HG02852 (cell line): ENCODE measurements around the gene CEP41.
"Not testable (repeated sequence)": the region's sequence is repeated elsewhere in the genome, so short reads cannot be mapped to it uniquely, and the experiment has no call there.

Experiments used
- ATAC-seq: cut with Tn5 transposase; IDR thresholded peaks from one replicate; pipeline ENCODE4 v1.9.1; 2021; ENCODE audit warnings: mild to moderate bottlenecking, moderate library complexity; ENCODE audit not compliant: unreplicated experiment

The CEP41 gene

GRCh38 chr7:130393101-130393561 lies 47.7 kb downstream of the CEP41 start:
- ATAC-seq = no peak

DNA sequence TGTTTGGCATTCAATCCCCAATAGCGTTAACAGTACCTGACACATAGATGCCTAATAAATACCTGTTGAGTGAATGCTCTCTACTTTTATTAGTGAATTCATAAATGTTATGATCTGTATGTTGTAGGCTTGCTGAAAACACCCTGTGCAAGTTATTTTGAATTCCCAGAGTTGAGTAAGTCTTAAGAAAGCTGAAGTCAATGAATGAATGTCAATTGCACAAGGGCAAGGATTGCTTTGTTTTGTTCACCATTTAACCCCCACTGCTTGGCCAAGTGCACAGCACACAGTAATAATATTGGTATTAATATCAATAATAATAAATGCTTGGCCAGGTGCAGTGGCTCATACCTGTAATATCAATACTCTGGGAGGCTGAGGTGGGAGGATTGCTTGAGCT lies 50.3 kb downstream of the CEP41 start:
- no peak for ATAC-seq

GRCh38 chr7:130388671-130389070 lies 52.1 kb downstream of the CEP41 start:
- ATAC-seq = no peak

- no peak for ATAC-seq
Observed at GRCh38 chr7:130387628-130388403, 53.0 kb downstream of the CEP41 start.

- ATAC-seq = no peak
Observed at GRCh38 chr7:130387306-130387627, 53.5 kb downstream of the CEP41 start.

- no peak for ATAC-seq
Observed at GRCh38 chr7:130386876-130387275, 53.9 kb downstream of the CEP41 start.

DNA sequence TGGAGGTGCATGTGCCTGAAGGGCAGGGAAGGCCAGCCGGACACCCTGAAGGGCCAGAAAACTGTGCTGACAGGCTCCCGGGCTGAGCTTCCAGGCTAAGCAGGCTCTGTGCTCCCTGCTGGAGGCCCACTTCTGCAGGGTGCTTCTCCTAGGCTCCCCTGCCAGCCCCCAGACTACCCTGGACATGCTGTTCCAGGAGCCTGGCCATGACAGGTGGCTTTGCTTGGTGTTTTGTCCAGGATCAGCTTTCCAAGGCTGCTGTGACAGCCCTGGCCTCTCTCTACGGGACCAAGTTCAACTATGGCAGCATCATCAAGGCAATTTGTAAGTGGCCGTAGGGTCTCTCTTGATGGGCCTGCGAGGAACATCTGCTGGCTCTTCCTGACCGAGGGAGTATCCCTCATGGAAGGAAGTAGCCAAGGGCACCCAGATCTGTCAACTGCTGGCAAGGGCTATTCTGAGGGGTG lies 55.2 kb downstream of the CEP41 start:
- ATAC-seq = no peak

DNA sequence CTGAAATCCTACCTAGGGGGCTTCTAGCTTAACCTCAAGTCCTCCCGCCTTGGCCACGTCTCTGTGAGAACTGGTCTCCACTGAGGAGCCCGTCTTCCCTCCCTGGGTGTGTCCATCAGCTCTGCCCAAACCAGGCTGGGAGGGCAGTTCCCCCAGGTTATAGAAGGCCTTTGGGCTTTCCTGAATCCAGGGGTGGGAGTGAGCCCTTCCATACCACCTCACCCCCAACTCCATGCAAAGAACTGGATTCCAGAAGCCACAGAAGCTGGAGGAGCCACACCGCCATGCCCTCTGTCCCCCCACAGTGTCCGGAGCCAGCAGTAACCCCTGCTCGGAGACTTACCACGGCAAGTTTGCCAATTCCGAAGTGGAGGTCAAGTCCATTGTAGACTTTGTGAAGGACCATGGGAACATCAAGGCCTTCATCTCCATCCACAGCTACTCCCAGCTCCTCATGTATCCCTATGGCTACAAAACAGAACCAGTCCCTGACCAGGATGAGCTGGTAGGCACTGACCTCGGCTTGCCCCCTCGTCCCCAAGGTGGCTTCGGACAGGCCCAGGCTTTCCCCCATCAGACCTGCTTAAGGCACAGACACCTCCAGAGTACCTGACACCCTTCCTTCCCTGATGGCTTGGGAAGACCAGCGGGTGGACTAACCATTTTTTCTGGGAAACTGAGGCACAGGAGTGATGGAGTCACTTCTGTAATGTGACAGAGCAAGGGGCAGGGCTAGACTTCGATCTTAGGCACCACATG lies 55.8 kb downstream of the CEP41 start:
- no peak for ATAC-seq

DNA sequence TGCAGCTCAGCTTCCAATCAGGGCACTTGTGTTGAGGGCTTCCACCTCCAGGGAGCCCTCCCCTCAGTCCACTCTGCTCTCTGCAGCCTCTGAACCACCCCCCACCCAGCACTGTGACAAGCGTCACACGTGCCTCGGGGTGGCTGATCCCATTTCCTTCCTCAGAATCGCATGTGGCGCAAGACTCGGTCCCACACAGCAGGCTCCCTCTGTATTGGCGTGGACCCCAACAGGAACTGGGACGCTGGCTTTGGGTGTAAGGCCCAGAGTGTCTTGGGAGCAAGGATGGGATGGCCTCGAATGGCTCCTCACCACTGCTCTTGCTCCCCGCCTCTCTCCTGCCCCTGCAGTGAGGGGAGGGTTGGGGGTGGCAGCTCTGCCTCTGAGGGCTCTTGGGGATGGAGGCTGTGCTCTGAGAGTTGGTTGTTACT lies 56.4 kb downstream of the CEP41 start:
- ATAC-seq = no peak

GRCh38 chr7:130383187-130383980 lies 57.4 kb downstream of the CEP41 start:
- no peak for ATAC-seq

- ATAC-seq = no peak
Observed at GRCh38 chr7:130381468-130382312, 59.1 kb downstream of the CEP41 start.

- ATAC-seq = no peak
Observed at GRCh38 chr7:130380861-130381455, 59.9 kb downstream of the CEP41 start.

DNA sequence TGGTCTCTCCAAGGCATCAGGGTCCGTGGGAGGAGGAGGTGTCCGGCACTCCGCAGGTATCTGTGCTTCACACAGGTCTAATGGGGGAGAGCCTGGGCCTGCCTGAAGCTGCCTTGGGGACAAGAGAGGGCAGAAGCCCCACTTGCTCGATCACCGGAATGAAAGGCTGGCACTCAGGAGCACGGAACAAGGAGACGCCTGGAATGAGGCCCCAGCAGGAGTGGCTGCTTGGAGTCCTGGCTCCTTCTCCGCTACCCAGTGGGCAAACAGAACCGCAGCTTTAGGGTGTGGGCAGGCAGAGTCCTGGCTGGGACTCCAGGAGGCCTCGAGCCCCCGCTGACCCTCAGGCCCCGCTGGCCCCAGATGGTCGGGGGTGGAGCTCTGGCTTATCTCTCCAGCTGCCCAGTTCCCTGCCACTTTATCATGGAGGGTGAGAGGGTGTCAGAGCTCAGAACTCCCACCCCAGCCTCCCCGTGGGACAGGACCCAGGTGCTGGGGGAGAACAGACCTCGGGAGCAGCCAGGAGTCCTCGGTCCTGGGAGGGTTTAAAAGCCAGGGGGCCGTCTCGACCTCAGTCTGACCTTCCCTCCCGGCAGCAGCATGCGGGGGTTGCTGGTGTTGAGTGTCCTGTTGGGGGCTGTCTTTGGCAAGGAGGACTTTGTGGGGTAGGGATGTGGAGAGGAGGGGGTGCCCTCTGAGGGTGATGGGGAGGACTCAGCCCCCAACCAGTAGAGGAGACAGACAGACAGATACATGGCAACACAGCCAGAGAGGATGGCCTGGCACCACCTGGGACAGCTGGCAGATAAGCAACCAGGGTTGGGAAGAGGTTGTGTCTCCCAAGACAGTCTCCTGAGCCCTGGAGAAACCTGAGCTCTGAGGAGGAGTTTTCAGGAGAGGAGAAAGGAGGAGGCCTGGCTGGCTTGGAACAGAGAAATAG lies 60.6 kb downstream of the CEP41 start, which contains the start of gene CPA1:
Gene CPA1 (plus strand): TSS at position 574 of the 940 bp plus-strand sequence. CDS start 27 bp downstream, at position 601.
- no peak for ATAC-seq

DNA sequence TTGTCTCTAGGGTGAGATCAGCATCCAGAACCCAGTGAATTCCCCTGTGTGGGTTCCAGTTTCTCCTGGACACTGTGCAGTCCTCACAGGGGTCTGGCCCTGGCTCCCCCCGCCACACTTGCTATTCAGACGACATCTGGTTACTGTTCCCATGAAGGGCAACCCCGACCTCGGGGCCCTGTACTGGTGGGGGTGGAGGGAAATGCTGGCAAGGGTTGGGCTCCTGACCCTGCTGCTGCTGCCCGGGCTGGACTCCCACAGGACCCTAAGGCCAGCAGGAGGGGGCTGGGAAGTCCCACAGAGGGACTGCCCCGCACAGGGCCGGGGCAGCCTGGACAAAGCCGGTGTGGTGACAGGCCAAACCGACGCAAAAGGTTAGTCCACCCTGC lies 61.3 kb downstream of the CEP41 start:
- ATAC-seq = no peak

GRCh38 chr7:130379019-130379418 lies 61.8 kb downstream of the CEP41 start:
- no peak for ATAC-seq

- no peak for ATAC-seq
Observed at GRCh38 chr7:130377178-130377577, 63.6 kb downstream of the CEP41 start.

- ATAC-seq = not testable (repeated sequence)
Observed at GRCh38 chr7:130376461-130376860, 64.4 kb downstream of the CEP41 start.

DNA sequence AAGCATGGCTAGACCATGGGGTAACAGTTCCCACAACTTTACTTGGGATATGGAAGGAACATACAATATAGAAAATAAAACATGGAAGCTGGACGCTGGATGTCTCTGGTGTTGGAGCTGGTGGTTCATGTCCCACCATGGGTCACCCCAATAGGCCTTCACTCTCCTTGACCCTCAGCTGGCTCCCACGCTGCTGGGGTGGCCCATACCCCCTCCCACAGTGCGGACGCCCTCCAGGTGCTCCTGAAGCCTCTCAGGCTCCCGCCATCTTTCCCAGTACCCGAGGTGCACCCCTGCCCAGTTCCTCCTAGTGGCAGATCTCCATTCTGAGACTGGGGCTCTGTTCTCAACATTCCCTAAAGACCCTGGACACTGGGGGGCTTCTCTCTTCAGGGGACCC lies 66.3 kb downstream of the CEP41 start:
- ATAC-seq = no peak
